Tibial nerve (tissue), 3 donors: Measurements from ENCODE around the gene URB1.

Source experiments
- CTCF ChIP-seq, 5 experiments: fragments of 200-600 bp in 3 of 5; fragments of 450-650 bp in 2 of 5; sonication (generic) in 3 of 5; IDR thresholded peaks; one replicate each; pipeline ENCODE4 v1.5.1; 2016 to 2019; ENCODE audit warnings: antibody characterized with exemption in 5 of 5, mild to moderate bottlenecking in 3 of 5, moderate library complexity in 2 of 5
- POLR2A ChIP-seq, 2 donors: fragments of 450-650 bp; IDR thresholded peaks; one replicate each; pipeline ENCODE4 v1.6.1; 2017; ENCODE audit warnings: antibody characterized with exemption in 2 of 2, mild to moderate bottlenecking in 2 of 2, moderate library complexity in 2 of 2

DNA sequence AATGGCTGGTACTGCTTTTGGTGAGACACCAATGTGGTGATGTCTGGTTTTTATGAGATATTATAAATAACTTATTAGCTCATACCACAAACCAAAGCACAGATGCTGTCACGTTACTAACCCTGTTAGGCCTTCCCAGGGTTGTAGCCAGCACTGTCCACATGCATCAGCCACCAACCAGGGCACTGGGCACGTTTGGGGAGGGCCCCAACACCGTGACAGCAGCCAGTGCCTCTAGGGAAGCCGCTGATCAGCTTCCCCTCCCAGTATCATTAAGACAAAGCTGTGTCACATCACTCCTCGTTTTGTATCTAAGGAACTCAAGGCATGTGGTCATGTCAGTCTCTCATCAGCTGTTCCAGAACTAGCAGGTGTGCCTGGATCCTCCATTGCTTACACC is 13.9 kb downstream of the URB1 start:
- TF ChIP-seq POLR2A (IDR thresholded peaks at IDR 0.05) (no peak), CTCF (IDR thresholded peaks at IDR 0.05) (no peak)
